Endothelial cell of umbilical vein (primary cell): Measurements from ENCODE around the gene TMEM94. TPM values are rescaled to one million over a fixed set of nuclear protein-coding genes. Genes with fewer than 3 reads are reported as not detected.

Experiments
- BruUV-seq: library from RNA; stranded (reverse); fragments of 400-500 nt; replicated peaks from 2 replicates; lab custom pipeline; 2021; lab: Mats Ljungman, UMichigan
- CTCF ChIA-PET: fragments of 300-600, 350-600 bp; sonication (Branson Sonifier 250); formaldehyde crosslinking; loops from one replicate; lab custom pipeline; 2021; ENCODE audit warnings: antibody characterized with exemption, inconsistent platforms; lab: Charles Lee
- POLR2A ChIA-PET: fragments of 300-600, 350-600 bp; sonication (Branson Sonifier 250); formaldehyde crosslinking; loops from one replicate; lab custom pipeline; 2021; ENCODE audit warnings: antibody characterized with exemption, inconsistent platforms; lab: Charles Lee
- DNase-seq: peaks from one replicate; pipeline ENCODE4 v3.0.0-alpha.2; 2011; ENCODE audit warnings: low read depth, low spot score
- FAIRE-seq: peaks from 2 replicates; lab custom pipeline; 2011; peaks lifted over from hg19 to GRCh38; lab: Jason Lieb, UNC
- H2AFZ ChIP-seq: 2 replicates; pipeline ENCODE4 v1.6.0; 2012; ENCODE audit warnings: low read depth, low read length, control low read depth, inconsistent platforms
- H3K27ac ChIP-seq: 2 replicates; pipeline ENCODE4 v1.5.1; 2011; ENCODE audit warnings: low read depth, mild to moderate bottlenecking, control low read depth, low read length, moderate library complexity; ENCODE audit not compliant: insufficient read depth
- H3K27me3 ChIP-seq, 2 experiments: 2 replicates each; pipeline versions ENCODE4 v1.6.0 to v1.6.1; 2011; ENCODE audit warnings: low read length in 2 of 2, mixed read lengths in 1 of 2; ENCODE audit not compliant: control insufficient read depth in 2 of 2, insufficient read depth in 2 of 2
- H3K36me3 ChIP-seq, 2 experiments: 2 replicates in 1 of 2; 3 replicates in 1 of 2; pipeline ENCODE4 v1.5.1; 2011; ENCODE audit warnings: low read length in 2 of 2, mild to moderate bottlenecking in 1 of 2, moderate library complexity in 1 of 2; ENCODE audit not compliant: control insufficient read depth in 2 of 2, insufficient read depth in 2 of 2; ENCODE audit errors: extremely low read depth in 1 of 2
- H3K4me1 ChIP-seq: 3 replicates; pipeline ENCODE4 v1.5.1; 2011; ENCODE audit warnings: mild to moderate bottlenecking, low read length; ENCODE audit not compliant: control insufficient read depth, insufficient read depth; ENCODE audit errors: extremely low read depth
- H3K4me2 ChIP-seq: 2 replicates; pipeline ENCODE4 v1.6.1; 2011; ENCODE audit warnings: low read length, control low read depth, mixed read lengths; ENCODE audit not compliant: insufficient read depth
- H3K4me3 ChIP-seq, 3 experiments: fragments of 200-600 bp in 1 of 3; sonication (generic), shearing (Covaris generic) in 1 of 3; replicated peaks in 1 of 3; 2 replicates each; pipeline ENCODE4 v1.5.1; 2011 to 2016; ENCODE audit warnings: control low read depth in 3 of 3, low read length in 3 of 3, mild to moderate bottlenecking in 2 of 3, inconsistent platforms in 1 of 3, low read depth in 1 of 3, moderate library complexity in 1 of 3; ENCODE audit not compliant: insufficient read depth in 1 of 3
- H3K79me2 ChIP-seq: 2 replicates; pipeline ENCODE4 v1.6.0; 2012; ENCODE audit warnings: low read length, inconsistent platforms; ENCODE audit not compliant: control insufficient read depth, insufficient read depth
- H3K9ac ChIP-seq: replicated peaks from 2 replicates; pipeline ENCODE3; 2011; ENCODE audit warnings: low read length, control low read depth; ENCODE audit not compliant: insufficient read depth; ENCODE audit errors: extremely low read depth
- H3K9me1 ChIP-seq: replicated peaks from 3 replicates; pipeline ENCODE4 v1.6.0; 2011; ENCODE audit warnings: mild to moderate bottlenecking, low read length; ENCODE audit not compliant: control insufficient read depth, insufficient read depth; ENCODE audit errors: extremely low read depth
- H3K9me3 ChIP-seq: replicated peaks from 2 replicates; pipeline ENCODE4 v1.5.1; 2012; ENCODE audit warnings: low read length, inconsistent platforms; ENCODE audit not compliant: control insufficient read depth, insufficient read depth
- H4K20me1 ChIP-seq: replicated peaks from 2 replicates; pipeline ENCODE3; 2011; ENCODE audit warnings: mild to moderate bottlenecking, low read length; ENCODE audit not compliant: control insufficient read depth, insufficient read depth; ENCODE audit errors: extremely low read depth
- CTCF ChIP-seq, 2 donors: IDR thresholded peaks; 1 replicate in 1 of 2; 2 replicates in 1 of 2; pipeline ENCODE4 v1.5.1; 2011; ENCODE audit warnings: low read length in 2 of 2, mild to moderate bottlenecking in 2 of 2, moderate library complexity in 2 of 2, control low read depth in 1 of 2, inconsistent platforms in 1 of 2, low read depth in 1 of 2; ENCODE audit not compliant: insufficient read depth in 1 of 2; ENCODE audit errors: extremely low read depth in 1 of 2
- EZH2 ChIP-seq: IDR thresholded peaks from 2 replicates; pipeline ENCODE4 v1.6.1; 2012; ENCODE audit warnings: borderline replicate concordance, low read depth, mild to moderate bottlenecking, moderate library complexity, low read length, inconsistent platforms; ENCODE audit not compliant: severe bottlenecking
- FOS ChIP-seq: IDR thresholded peaks from 2 replicates; pipeline ENCODE4 v1.6.1; 2011; ENCODE audit warnings: mild to moderate bottlenecking, low read length, moderate library complexity, borderline replicate concordance; ENCODE audit not compliant: insufficient read depth
- GATA2 ChIP-seq: IDR thresholded peaks from 2 replicates; pipeline ENCODE4 v1.7.0; 2011; ENCODE audit warnings: low read depth, mild to moderate bottlenecking, moderate library complexity, mixed read lengths, low read length; ENCODE audit not compliant: insufficient read length, insufficient read depth
- JUN ChIP-seq: IDR thresholded peaks from 2 replicates; pipeline ENCODE4 v1.6.1; 2011; ENCODE audit warnings: borderline replicate concordance, low read depth; ENCODE audit not compliant: insufficient read length, insufficient read depth
- MAX ChIP-seq: IDR thresholded peaks from 2 replicates; pipeline ENCODE4 v1.6.1; 2011; ENCODE audit not compliant: insufficient read depth, insufficient read length
- MYC ChIP-seq: IDR thresholded peaks from one replicate; pipeline ENCODE4 v1.6.1; 2011; ENCODE audit warnings: mild to moderate bottlenecking, low read depth, low read length
- POLR2A ChIP-seq: IDR thresholded peaks from 2 replicates; pipeline ENCODE4 v1.6.1; 2012; ENCODE audit warnings: low read depth, mild to moderate bottlenecking, control low read depth, low read length
- POLR2AphosphoS5 ChIP-seq: IDR thresholded peaks from 2 replicates; pipeline ENCODE4 v1.6.1; 2012; ENCODE audit warnings: low read depth, mild to moderate bottlenecking, control low read depth, low read length, moderate library complexity; ENCODE audit not compliant: insufficient read depth
- dilution Hi-C: fragments of 300-500 bp; cut with MboI; formaldehyde crosslinking; loops from one replicate; pipeline ENCODE4 v1.15.0; 2019; ENCODE audit warnings: low sequenced_read_pairs; ENCODE audit not compliant: extremely low pct_ligation_motif_present
- intact Hi-C: fragments of 100-400 bp; cut with micrococcal nuclease; formaldehyde crosslinking; loops from one replicate; pipeline ENCODE4 v1.10.0; 2022
- polyA plus RNA-seq, 4 experiments: library from polyadenylated mRNA; depleted of rRNA in 3 of 4; stranded (reverse) in 3 of 4; unstranded in 1 of 4; fragments of >200 nt; gene quantifications; 2 replicates each; pipeline versions ENCODE4 v1.2.1 to v1.2.3, GENCODE V29; 2011 to 2012; ENCODE audit warnings: missing spikeins in 1 of 4
- total RNA-seq: library from RNA; stranded (reverse); gene quantifications from 2 replicates; pipeline ENCODE4 v1.2.3, GENCODE V29; 2021

Gene TMEM94
- total and polyA plus RNA-seq, 2 donors (not counting 3 experiments of a cell fraction or from before 2014, with no cell fraction given) = 69.2 to 75.9 TPM

- intact Hi-C loops = no loop called here
- H3K79me2 ChIP-seq = peaks cover 9% of the 10 kb centered on the region
- TF ChIP-seq GATA2 (no peak), MAX (no peak), EZH2 (no peak), MYC (no peak), JUN (no peak), POLR2AphosphoS5 (no peak), CTCF (IDR thresholded peaks at IDR 0.05; ENCODE audit: extremely low read depth in 1 of 2, insufficient read depth in 1 of 2, low read depth in 1 of 2, low read length in 2 of 2) (no peak), FOS (no peak), POLR2A (no peak)
- no peaks in the 10 kb centered on the region for H4K20me1 ChIP-seq
- H3K27ac ChIP-seq = no peak overlapping the region
- H3K9me3 ChIP-seq = no peaks in the 10 kb centered on the region
- DNase-seq = no peak
- H3K4me1 ChIP-seq = peaks cover 13% of the 10 kb centered on the region
- ChIA-PET POLR2A (no interaction called here), CTCF (no interaction called here)
- H3K4me2 ChIP-seq = no peak overlapping the region
- no TSS peak for BruUV-seq
- no peaks in the 10 kb centered on the region for H3K36me3 ChIP-seq
- no peak overlapping the region for H2AFZ ChIP-seq
- H3K9me1 ChIP-seq = no peaks in the 10 kb centered on the region
- dilution Hi-C loops = no loop called here
- FAIRE-seq = no peak
- no peaks in the 10 kb centered on the region for H3K27me3 ChIP-seq
- H3K9ac ChIP-seq = no peak overlapping the region
- H3K4me3 ChIP-seq = no peak overlapping the region
Measured at GRCh38 chr17:75459246-75459589, 2.8 kb downstream of the TMEM94 start.
